ENCODE data around the gene NXPH2. TPM values are rescaled to one million over a fixed set of nuclear protein-coding genes. Genes with fewer than 3 reads are reported as not detected.

Gene NXPH2
- total RNA-seq, 4 donors from 2014 or later: not detected

GRCh38 chr2:138626148-138626547 lies 154.0 kb downstream of the NXPH2 start:
- no peak for TF ChIP-seq POLR2A (IDR thresholded peaks at IDR 0.05; ENCODE audit: low read depth)
- no peak overlapping the region for H3K27ac ChIP-seq (replicated peaks in 1 of 4)
- H3K27me3 ChIP-seq: no peaks in the 10 kb centered on the region
- no peak overlapping the region for H3K4me3 ChIP-seq
- no peaks in the 10 kb centered on the region for H3K4me1 ChIP-seq
- intact Hi-C loops (cut with DNase I): no loop called here
- H3K36me3 ChIP-seq: no peaks in the 10 kb centered on the region
- 100% methylated on average over 1 of the region's 1 CpG for WGBS
- DNase-seq (ENCODE audit: extremely low spot score): no peak
- no peaks in the 10 kb centered on the region for H3K9me3 ChIP-seq

GRCh38 chr2:138622613-138623012 lies 157.6 kb downstream of the NXPH2 start:
- Histone ChIP-seq H3K4me1 (no peaks in the 10 kb centered on the region), H3K4me3 (no peak overlapping the region), H3K36me3 (no peaks in the 10 kb centered on the region), H3K27ac (replicated peaks in 1 of 4) (no peak overlapping the region), H3K27me3 (no peaks in the 10 kb centered on the region), H3K9me3 (no peaks in the 10 kb centered on the region)
- intact Hi-C loops (cut with DNase I): no loop called here
- peak; percentile 34 for DNase-seq (ENCODE audit: extremely low spot score)
- TF ChIP-seq EP300 (IDR thresholded peaks at IDR 0.05) (no peak), CTCF (IDR thresholded peaks at IDR 0.05) (no peak), POLR2AphosphoS5 (IDR thresholded peaks at IDR 0.05) (no peak), POLR2A (IDR thresholded peaks at IDR 0.05; ENCODE audit: low read depth) (no peak)
- WGBS: 52% methylated on average over 3 of the region's 3 CpGs

GRCh38 chr2:138621139-138621538 lies 159.1 kb downstream of the NXPH2 start:
- 72% methylated on average over 3 of the region's 3 CpGs for WGBS
- no peak for DNase-seq (ENCODE audit: extremely low spot score)
- TF ChIP-seq CTCF (IDR thresholded peaks at IDR 0.05) (no peak), POLR2A (IDR thresholded peaks at IDR 0.05; ENCODE audit: low read depth) (no peak), POLR2AphosphoS5 (IDR thresholded peaks at IDR 0.05) (no peak), EP300 (IDR thresholded peaks at IDR 0.05) (no peak)
- Histone ChIP-seq H3K9me3 (no peaks in the 10 kb centered on the region), H3K4me3 (no peak overlapping the region), H3K4me1 (no peaks in the 10 kb centered on the region), H3K36me3 (no peaks in the 10 kb centered on the region), H3K27ac (replicated peaks in 1 of 4) (no peak overlapping the region), H3K27me3 (no peaks in the 10 kb centered on the region)
- intact Hi-C loops (cut with DNase I): no loop called here

DNA sequence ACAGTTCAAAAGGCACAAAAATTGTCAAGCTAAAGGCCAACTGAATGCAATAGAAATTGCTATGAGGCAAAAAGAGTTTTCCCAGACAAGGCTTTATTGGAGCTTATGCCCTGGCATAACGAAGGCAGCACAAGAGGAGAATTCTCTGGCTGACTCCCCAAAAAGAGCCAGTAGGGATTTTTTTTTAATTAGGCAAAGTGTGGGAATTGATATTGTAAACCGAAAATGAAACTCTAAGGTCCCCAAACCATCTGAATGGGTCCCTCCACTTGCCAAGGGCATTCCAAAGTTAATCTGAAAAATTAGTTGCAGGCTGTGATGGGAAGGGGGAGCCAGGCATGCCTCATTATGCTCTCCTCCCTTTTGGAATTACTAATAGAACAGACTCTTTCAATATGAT lies 159.8 kb downstream of the NXPH2 start:
- Histone ChIP-seq H3K27ac (replicated peaks in 1 of 4) (no peak overlapping the region), H3K9me3 (no peaks in the 10 kb centered on the region), H3K4me1 (no peaks in the 10 kb centered on the region), H3K27me3 (peaks cover 0 to 4% (median 0%) of the 10 kb centered on the region in 4 donors), H3K4me3 (no peak overlapping the region), H3K36me3 (no peaks in the 10 kb centered on the region)
- intact Hi-C loops (cut with DNase I): no loop called here
- 77% methylated on average over 2 of the region's 2 CpGs for WGBS
- TF ChIP-seq EP300 (IDR thresholded peaks at IDR 0.05): no peak
- no peak for TF ChIP-seq POLR2A (IDR thresholded peaks at IDR 0.05; ENCODE audit: low read depth)
- no peak for TF ChIP-seq POLR2AphosphoS5 (IDR thresholded peaks at IDR 0.05)
- TF ChIP-seq CTCF (IDR thresholded peaks at IDR 0.05): no peak
- DNase-seq (ENCODE audit: extremely low spot score): no peak

Measured in esophagus muscularis mucosa (tissue), 4 donors.